22Rv1 (cell line): ENCODE measurements around the gene PURB.
"Not testable (repeated sequence)": the region's sequence is repeated elsewhere in the genome, so short reads cannot be mapped to it uniquely, and the experiment has no call there.

Experiments used
- H3K27ac ChIP-seq: fragments of 450-650 bp; 2 replicates; pipeline ENCODE4 v1.5.1; 2017
- ZFX ChIP-seq: fragments of 450-650 bp; IDR thresholded peaks from 2 replicates; pipeline ENCODE4 v1.6.1; 2017; ENCODE audit warnings: antibody characterized with exemption, borderline replicate concordance
- TF ChIP-seq, protein P1 (sequence below): fragments of 450-650 bp; IDR thresholded peaks from 2 replicates; pipeline ENCODE4 v1.5.1; 2017; ENCODE audit warnings: mild to moderate bottlenecking

The PURB gene

DNA sequence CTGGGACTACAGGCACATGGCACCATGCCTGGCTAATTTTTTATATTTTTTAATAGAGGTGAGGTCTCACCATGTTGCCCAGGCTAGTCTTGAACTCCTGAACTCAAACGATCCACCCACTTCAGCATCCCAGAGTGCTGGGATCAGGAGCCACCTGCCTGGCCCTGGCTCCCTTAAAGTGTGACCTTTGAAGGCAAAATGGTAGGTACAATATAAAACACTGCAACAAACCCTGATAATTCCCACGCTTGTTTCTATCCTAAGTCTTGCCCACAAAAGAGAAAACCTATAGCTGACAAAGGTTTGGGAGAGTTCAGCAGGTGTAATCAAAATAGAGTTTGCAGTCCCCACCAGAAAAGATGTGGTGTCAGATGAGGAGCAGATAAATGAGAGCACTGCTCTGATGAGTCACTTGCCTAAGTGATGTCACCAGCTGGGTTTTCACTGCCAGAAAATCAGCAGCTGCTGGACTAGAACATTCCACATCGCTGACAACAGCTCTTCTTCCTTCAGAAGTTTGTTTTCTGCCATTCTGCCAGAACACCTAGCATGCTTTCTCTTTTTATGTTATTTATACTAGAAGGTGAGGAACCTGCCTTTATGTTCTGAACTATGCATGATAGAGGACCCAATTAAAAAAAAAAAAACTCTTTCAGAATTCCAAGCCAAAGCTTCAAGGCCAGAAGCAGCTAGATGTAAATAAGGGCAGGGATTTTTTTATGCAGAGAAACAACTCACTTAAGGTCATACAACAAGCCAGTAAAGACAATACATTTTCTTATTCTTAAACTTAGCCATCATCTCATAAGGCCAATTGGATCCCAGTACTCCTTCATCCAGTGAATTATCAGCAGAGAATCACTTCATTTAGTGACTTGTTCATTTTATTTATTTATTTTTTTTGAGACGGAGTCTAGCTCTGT is 18.0 kb downstream of the PURB start:
- H3K27ac ChIP-seq: peak overlapping the region; percentile 3; the same call in 1 of the 2 replicates

DNA sequence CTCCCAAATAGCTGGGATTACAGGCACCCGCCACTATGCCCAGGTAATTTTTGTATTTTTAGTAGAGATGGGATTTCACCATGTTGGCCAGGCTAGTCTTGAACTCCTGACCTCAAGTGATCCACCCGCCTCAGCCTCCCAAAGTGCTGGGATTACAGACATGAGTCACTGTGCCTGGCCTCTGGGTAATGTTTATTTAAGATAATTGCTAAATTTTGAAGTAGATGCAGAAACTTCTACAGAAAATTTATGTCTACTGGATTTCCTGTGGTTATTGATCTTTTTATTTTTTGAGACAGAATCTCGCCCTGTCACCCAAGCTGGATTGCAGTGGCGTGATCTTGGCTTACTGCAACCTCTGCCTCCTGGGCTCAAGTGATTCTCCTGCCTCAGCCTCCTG is 23.4 kb downstream of the PURB start:
- H3K27ac ChIP-seq: not testable (repeated sequence)

More for the DNA sequence above, 18.0 kb downstream of the PURB start:
- TF ChIP-seq, protein P1, sequence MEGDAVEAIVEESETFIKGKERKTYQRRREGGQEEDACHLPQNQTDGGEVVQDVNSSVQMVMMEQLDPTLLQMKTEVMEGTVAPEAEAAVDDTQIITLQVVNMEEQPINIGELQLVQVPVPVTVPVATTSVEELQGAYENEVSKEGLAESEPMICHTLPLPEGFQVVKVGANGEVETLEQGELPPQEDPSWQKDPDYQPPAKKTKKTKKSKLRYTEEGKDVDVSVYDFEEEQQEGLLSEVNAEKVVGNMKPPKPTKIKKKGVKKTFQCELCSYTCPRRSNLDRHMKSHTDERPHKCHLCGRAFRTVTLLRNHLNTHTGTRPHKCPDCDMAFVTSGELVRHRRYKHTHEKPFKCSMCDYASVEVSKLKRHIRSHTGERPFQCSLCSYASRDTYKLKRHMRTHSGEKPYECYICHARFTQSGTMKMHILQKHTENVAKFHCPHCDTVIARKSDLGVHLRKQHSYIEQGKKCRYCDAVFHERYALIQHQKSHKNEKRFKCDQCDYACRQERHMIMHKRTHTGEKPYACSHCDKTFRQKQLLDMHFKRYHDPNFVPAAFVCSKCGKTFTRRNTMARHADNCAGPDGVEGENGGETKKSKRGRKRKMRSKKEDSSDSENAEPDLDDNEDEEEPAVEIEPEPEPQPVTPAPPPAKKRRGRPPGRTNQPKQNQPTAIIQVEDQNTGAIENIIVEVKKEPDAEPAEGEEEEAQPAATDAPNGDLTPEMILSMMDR: no peak
- TF ChIP-seq ZFX: no peak

DNA sequence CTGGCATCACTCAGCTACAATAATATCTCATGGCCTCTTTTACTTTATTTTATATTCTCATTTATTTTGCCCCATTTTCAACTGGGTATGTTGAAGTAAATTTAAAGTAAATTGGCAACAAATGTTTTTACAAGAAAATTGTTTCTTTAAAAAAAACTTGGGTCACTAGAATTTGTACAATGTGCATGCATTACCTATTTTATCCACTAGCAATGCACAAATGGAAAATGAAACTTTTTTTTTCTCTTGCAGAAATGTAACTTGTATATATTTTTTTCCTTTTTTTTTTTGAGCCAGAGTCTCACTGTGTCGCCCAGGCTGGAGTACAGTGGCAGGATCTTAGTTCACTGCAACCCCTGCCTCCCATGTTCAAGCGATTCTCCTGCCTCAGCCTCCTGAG is 27.2 kb downstream of the PURB start:
- TF ChIP-seq ZFX: no peak
- TF ChIP-seq, protein P1: no peak
- no peak overlapping the region for H3K27ac ChIP-seq

DNA sequence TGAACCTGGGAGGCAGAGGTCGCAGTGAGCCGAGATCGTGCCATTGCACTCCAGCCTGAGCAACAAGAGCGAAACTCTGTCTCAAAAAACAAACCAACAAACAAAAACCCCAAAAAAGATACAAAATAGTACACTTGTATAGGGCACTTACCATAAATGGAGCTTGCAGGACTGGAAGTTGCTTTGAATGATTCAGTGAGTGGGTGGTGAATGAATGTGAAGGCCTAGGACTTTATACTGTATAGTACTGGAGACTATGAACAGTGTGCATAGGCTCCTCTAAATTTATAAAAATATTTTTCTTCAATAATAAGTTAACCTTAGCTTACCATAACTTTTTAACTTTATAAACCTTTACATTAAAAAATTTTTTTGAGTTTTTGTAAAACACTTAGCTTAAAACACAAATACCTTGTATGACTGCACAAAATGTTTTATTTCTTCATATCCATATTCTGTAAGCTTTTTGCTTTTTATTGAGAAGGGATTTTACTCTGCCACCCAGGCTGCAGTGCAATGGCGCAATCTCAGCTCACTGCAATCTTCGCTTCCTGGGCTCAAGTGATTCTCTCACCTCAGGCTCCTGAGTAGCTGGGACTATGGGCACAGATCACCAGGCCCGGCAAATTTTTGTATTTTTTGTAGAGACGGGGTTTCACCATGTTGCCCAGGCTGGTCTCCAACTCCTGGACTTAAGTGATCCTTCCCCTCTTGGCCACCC is 30.5 kb downstream of the PURB start:
- TF ChIP-seq ZFX: no peak
- TF ChIP-seq, protein P1: no peak
- H3K27ac ChIP-seq: no peak overlapping the region

DNA sequence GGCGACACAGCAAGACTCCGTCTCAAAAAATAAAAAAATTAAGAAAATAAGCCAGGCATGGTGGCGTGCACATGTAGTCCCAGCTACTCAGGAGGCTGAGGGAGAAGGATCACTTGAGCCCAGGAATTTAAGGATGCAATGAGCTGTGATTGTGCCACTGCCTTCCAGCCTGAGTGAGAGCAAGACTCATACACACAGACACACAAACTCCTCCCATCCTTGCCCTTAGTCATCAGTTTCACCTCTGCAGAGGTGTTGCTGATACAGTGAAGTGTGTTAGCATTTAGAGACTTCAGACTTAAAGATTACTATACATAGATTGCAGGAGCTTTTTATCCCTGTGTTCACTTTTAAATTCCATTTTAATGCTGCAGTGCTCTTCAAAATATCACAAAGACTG is 31.9 kb downstream of the PURB start:
- peak overlapping the region; percentile 34; the same call in 1 of the 2 replicates for H3K27ac ChIP-seq
- TF ChIP-seq, protein P1: no peak
- TF ChIP-seq ZFX: no peak

DNA sequence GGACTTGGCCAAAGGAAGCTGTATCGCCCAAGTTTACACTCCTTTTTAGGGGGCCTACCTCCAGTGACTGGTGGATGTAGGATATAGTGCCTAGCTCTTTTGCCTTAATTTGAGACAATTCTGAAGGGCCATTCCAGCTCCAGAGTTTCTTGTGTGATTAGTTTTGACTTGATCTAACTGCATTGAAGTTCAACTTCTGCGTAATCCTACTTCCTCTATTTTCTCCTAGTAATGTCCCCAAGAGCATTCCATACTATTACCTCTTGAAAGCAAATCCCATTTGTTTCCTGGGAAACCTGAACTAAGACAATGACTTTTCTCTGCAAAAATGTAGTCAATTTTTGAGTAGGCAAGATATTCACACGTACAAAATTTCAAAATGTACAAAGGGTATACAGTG is 32.7 kb downstream of the PURB start:
- TF ChIP-seq, protein P1: no peak
- no peak for TF ChIP-seq ZFX
- no peak overlapping the region for H3K27ac ChIP-seq

DNA sequence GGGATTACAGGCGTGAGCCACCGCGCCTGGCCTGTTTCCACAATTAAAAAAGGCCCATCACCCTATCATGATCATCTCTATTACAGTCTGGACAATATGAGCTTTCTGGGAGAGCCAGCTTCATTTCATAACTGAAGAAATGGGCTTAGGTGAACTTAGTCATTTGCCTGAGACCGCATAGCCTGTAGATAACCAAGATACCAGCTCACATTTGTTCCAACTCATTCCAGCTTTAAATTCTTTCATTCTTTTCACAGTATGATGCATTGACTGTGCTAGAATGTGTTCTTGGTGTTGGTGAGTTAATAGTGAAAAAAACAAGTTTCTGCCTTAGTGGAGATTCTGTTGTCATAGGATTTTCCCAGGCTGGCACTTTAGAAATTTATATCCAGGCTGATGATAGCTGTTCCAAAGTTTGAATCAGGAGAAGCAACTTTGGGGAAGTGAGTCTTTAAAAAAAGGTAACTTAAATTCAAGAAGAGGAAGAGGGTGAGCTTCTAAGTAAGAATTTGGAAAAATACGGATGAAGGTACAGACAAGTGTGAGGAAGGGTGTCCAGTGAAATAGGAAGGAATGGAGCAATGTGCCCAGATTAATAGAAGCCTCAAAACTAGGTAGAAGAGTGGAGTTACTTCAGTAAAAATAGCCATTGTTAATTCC is 35.3 kb downstream of the PURB start:
- TF ChIP-seq ZFX: no peak
- TF ChIP-seq, protein P1: no peak

More for the DNA sequence above, 35.3 kb downstream of the PURB start:
- H3K27ac ChIP-seq: peak overlapping the region; percentile 99
